GM18951 (cell line): ENCODE data around the gene PPP1R3C.

Experiments used
- POLR2A ChIP-seq: IDR thresholded peaks from 4 replicates; pipeline ENCODE4 v1.6.1; 2011; ENCODE audit warnings: mild to moderate bottlenecking; ENCODE audit not compliant: insufficient read length, insufficient read depth; ENCODE audit errors: extremely low read depth
- in situ Hi-C: fragments of 300-500 bp; cut with MboI; formaldehyde crosslinking; loops from one replicate; pipeline ENCODE4 v1.12.0; 2022; ENCODE audit warnings: low sequenced_read_pairs, mixed read lengths, inconsistent platforms; ENCODE audit not compliant: unreplicated experiment

PPP1R3C gene

DNA sequence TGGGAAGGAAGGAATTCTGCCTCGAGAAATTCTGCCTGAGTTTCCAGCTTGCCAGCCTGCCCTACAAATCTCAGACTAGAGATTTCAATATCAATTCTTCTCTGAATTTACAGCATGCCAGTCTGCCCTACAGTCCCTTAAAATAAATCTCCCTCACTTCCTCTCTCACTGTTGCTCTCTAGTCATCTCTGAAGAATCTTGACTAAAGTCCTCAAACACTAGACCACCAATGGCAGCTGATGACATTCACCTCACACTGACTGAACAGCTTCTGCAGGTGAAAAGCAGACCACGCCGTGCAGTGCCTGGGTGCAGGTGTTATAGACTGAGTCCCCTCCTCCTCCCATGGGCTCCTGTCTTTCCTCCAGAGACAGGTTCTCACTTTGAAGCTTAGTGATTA is 30.4 kb downstream of the PPP1R3C start:
- in situ Hi-C loops = no loop called here
- TF ChIP-seq POLR2A = no peak

- TF ChIP-seq POLR2A = no peak
- in situ Hi-C loops = no loop called here
These were observed 31.7 kb downstream of the PPP1R3C start for GRCh38 chr10:91601212-91601611.

GRCh38 chr10:91598211-91598977 is 34.5 kb downstream of the PPP1R3C start:
- no peak for TF ChIP-seq POLR2A
- in situ Hi-C loops = no loop called here

- TF ChIP-seq POLR2A = no peak
- in situ Hi-C loops = no loop called here
These were observed 35.5 kb downstream of the PPP1R3C start for GRCh38 chr10:91597197-91597881.

GRCh38 chr10:91596825-91597196 is 36.1 kb downstream of the PPP1R3C start:
- in situ Hi-C loops = no loop called here
- TF ChIP-seq POLR2A = no peak

GRCh38 chr10:91593834-91594233 is 39.0 kb downstream of the PPP1R3C start:
- no peak for TF ChIP-seq POLR2A
- in situ Hi-C loops = no loop called here

DNA sequence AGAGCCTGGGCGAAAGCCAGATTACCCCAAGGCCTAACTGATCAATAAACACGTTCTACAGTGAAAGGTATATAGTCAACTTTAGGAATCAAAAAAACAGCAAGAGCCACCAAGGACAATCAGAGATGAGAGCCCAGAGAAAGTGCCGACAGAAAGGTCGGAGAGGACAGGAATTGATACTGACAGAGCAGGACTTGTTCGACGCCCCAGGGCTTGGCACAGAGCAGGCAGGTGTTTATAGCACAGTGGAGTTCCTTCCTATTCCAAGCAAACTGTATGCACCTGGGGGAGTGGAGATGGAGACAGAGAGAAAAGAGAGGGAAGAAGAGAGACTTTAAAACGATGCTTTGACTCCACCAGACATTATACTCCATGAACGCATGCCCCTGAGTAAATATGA is 39.5 kb downstream of the PPP1R3C start:
- in situ Hi-C loops = no loop called here
- no peak for TF ChIP-seq POLR2A

- in situ Hi-C loops = no loop called here
- no peak for TF ChIP-seq POLR2A
These were observed 40.5 kb downstream of the PPP1R3C start for GRCh38 chr10:91592266-91592975.

- in situ Hi-C loops = no loop called here
These were observed 41.1 kb downstream of the PPP1R3C start for GRCh38 chr10:91591797-91592174.

DNA sequence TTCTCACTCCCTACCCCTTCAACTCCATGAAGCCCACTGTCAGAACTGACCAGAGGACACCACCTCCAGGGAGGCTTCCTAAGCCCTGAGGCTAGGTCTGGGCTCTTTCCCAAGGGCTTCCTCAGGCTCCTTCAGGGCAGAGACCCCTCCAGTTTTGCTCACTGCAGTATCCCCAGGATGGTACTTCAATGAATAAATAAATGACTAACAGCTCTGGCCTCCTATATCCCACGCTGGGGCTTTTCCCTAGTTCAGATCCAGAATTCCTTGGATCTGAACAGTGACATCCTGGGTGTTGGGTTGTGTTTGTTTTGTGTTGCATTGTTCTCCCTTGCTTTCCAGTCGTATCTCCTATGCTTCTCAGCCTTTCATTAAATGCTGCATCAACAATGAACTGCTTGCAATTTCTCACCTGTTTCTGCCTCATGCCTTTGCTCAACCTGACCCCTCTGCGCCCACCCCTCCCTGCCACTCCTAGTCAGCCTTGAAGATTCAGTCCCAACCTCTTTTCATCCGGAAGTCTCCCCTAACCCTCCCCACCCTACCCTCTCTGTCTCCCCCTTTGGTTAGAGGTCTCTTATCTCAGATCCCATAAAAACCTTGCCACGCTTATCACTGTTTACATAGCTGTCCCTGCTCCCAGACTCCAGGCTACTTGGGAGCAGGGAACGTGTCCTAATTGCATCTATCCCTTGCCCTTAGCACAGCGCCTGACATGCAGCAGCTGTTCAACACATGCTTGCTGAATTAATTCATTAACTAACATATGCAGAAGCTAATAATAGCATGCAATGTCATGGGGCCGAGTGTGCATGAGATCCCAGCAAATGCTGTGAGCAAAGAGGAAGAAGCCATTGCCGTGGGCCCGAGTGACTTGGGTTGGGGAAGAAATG is 41.7 kb downstream of the PPP1R3C start:
- in situ Hi-C loops = no loop called here
- TF ChIP-seq POLR2A = no peak

More at GRCh38 chr10:91591797-91592174, 41.1 kb downstream of the PPP1R3C start:
- no peak for TF ChIP-seq POLR2A

- in situ Hi-C loops = no loop called here
- no peak for TF ChIP-seq POLR2A
These were observed 42.5 kb downstream of the PPP1R3C start for GRCh38 chr10:91590142-91590903.

DNA sequence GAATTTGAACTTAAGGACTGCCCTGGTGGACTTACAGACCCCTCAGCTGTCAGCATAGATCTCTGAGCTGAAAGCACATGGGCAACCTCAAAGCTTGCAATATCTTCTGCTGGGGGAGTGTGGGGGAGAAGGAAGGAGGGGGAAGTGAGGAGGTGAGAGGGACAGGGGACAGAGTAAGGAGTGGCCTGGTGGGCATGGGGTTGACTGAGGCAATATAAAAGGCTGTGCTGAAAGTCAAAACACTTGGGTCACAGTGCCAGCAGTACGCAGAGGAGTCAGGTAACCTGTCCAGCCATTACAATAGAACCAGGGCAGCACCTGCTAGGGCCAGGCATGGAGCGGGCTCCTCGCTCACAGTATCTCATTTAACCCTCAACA is 43.2 kb downstream of the PPP1R3C start:
- in situ Hi-C loops = no loop called here
- TF ChIP-seq POLR2A = no peak
